HepG2 (cell line): ENCODE measurements around the gene ALDH18A1. TPM values are rescaled to one million over a fixed set of nuclear protein-coding genes. Genes with fewer than 3 reads are reported as not detected.

Experiments
- ATF1 ChIP-seq: IDR thresholded peaks from 2 replicates; pipeline ENCODE4 v1.6.1; 2016; ENCODE audit warnings: mild to moderate bottlenecking, control low read depth
- ATM ChIP-seq: fragments of 450-650 bp; IDR thresholded peaks from 2 replicates; pipeline ENCODE4 v1.7.1; 2017; ENCODE audit warnings: mild to moderate bottlenecking, borderline replicate concordance
- CCAR2 ChIP-seq: fragments of 200-400 bp; formaldehyde crosslinking; optimal IDR thresholded peaks from 2 replicates; pipeline ENCODE3; 2018; ENCODE audit warnings: low read depth, mild to moderate bottlenecking, low read length, moderate library complexity
- CREB1 ChIP-seq, 2 experiments: fragments of 450-650 bp in 1 of 2; IDR thresholded peaks; 2 replicates each; pipeline ENCODE4 v1.6.1; 2016 to 2017; ENCODE audit warnings: control low read depth in 1 of 2, mild to moderate bottlenecking in 1 of 2, missing compliant biosample characterization in 1 of 2, missing genetic modification characterization in 1 of 2
- FOXO1 ChIP-seq: sonication (generic); formaldehyde crosslinking; IDR thresholded peaks from 2 replicates; pipeline ENCODE4 v1.4.0; 2020; ENCODE audit warnings: missing genetic modification reagents
- GTF2F1 ChIP-seq: fragments of 150-350 bp; IDR thresholded peaks from 2 replicates; pipeline ENCODE4 v1.6.1; 2014; ENCODE audit warnings: low read length
- HDAC2 ChIP-seq: sonication (generic); formaldehyde crosslinking; IDR thresholded peaks from 2 replicates; pipeline ENCODE4 v1.4.0; 2020; ENCODE audit warnings: missing genetic modification reagents
- HMG20A ChIP-seq: IDR thresholded peaks from 2 replicates; pipeline ENCODE4 v1.6.1; 2016; ENCODE audit warnings: borderline replicate concordance
- KDM4B ChIP-seq: sonication (generic); formaldehyde crosslinking; IDR thresholded peaks from 2 replicates; pipeline ENCODE4 v1.4.0; 2020; ENCODE audit warnings: missing genetic modification reagents
- MATR3 ChIP-seq: sonication (generic); formaldehyde crosslinking; IDR thresholded peaks from 2 replicates; pipeline ENCODE4 v1.4.0; 2020; ENCODE audit warnings: missing genetic modification reagents
- MNT ChIP-seq: fragments of 450-650 bp; IDR thresholded peaks from 2 replicates; pipeline ENCODE4 v1.6.1; 2016
- POGZ ChIP-seq: sonication (generic); formaldehyde crosslinking; IDR thresholded peaks from 2 replicates; pipeline ENCODE4 v1.4.0; 2020; ENCODE audit warnings: mild to moderate bottlenecking, missing genetic modification reagents
- RBFOX2 ChIP-seq: fragments of 200-400 bp; formaldehyde crosslinking; IDR thresholded peaks from 2 replicates; pipeline ENCODE4 v1.6.1; 2017; ENCODE audit warnings: low read depth, mild to moderate bottlenecking, low read length
- THAP11 ChIP-seq: IDR thresholded peaks from 2 replicates; pipeline ENCODE4 v1.6.1; 2016; ENCODE audit warnings: missing biosample characterization, missing genetic modification reagents
- ZNF142 ChIP-seq: sonication (generic); formaldehyde crosslinking; IDR thresholded peaks from 2 replicates; pipeline ENCODE4 v1.4.0; 2020; ENCODE audit warnings: missing genetic modification reagents
- ZNF569 ChIP-seq: sonication (generic); formaldehyde crosslinking; IDR thresholded peaks from 2 replicates; pipeline ENCODE4 v1.5.0; 2020; ENCODE audit warnings: mild to moderate bottlenecking, missing genetic modification reagents, moderate library complexity, borderline replicate concordance
- ZNF687 ChIP-seq: sonication (generic); formaldehyde crosslinking; IDR thresholded peaks from 2 replicates; pipeline ENCODE4 v1.5.1; 2020; ENCODE audit warnings: mild to moderate bottlenecking, missing genetic modification reagents, moderate library complexity
- ZNF850 ChIP-seq: sonication (generic); formaldehyde crosslinking; conservative IDR thresholded peaks from 2 replicates; pipeline ENCODE4 v1.9.0; 2021; ENCODE audit warnings: mild to moderate bottlenecking, missing genetic modification reagents
- polyA plus RNA-seq, 8 experiments: library from polyadenylated mRNA; depleted of rRNA in 3 of 8; stranded (reverse) in 7 of 8; unstranded in 1 of 8; fragments of >200 nt; fragmentation: Illumina TruSeq in 4 of 8; extraction: Trizol in 4 of 8; gene quantifications; 2 replicates each; pipeline versions ENCODE4 v1.2.1 to v1.2.3, GENCODE V29; 2011 to 2016; ENCODE audit warnings: low read depth in 4 of 8, missing spikeins in 1 of 8, mixed read lengths in 1 of 8; ENCODE audit not compliant: insufficient read depth in 1 of 8
- total RNA-seq, 5 experiments: library from RNA; depleted of rRNA; stranded (reverse); fragments of >200 nt; fragmentation: Illumina TruSeq; extraction: Trizol; gene quantifications; 2 replicates each; pipeline ENCODE4 v1.2.3, GENCODE V29; 2016; ENCODE audit warnings: low read depth in 1 of 5

ALDH18A1 gene
- total and polyA plus RNA-seq, 2 of the 13 experiments (the other 11 are each of a cell fraction or from before 2014, with no cell fraction given), result 180 to 263 TPM

- TF ChIP-seq ZNF687 (CRISPR knock-in tag) (no peak), ZNF850 (CRISPR knock-in tag) (no peak), ATF1 (peak; percentile 54; the same call in 1 of the 2 replicates), CCAR2 (no peak), THAP11 (CRISPR knock-in tag) (peak; percentile 45; the same call in 1 of the 2 replicates), RBFOX2 (no peak), CREB1 (IDR thresholded peaks at IDR 0.05) (no peak), CREB1 (CRISPR knock-in tag; IDR thresholded peaks at IDR 0.05) (peak; percentile 67), MNT (no peak), MATR3 (CRISPR knock-in tag) (no peak), KDM4B (CRISPR knock-in tag) (no peak), GTF2F1 (no peak), HDAC2 (CRISPR knock-in tag) (peak; percentile 83), FOXO1 (peak; percentile 68), ZNF569 (CRISPR knock-in tag) (no peak), ZNF142 (CRISPR knock-in tag) (no peak), ATM (no peak), HMG20A (CRISPR knock-in tag) (peak; percentile 82), POGZ (CRISPR knock-in tag) (peak; percentile 73)
These were observed 21.2 kb downstream of the ALDH18A1 start (continued) for GRCh38 chr10:95635319-95635733.
